Natural killer cell treated with Interleukin-12 subunit alpha and Interleukin-12 subunit beta and Interleukin-15 and Interleukin-18, amount 100 ng/mL, for 72 hours (primary cell): ENCODE data around the gene MIPOL1. TPM values are rescaled to one million over a fixed set of nuclear protein-coding genes. Genes with fewer than 3 reads are reported as not detected.

ENCODE experiments used
- ATAC-seq, 2 donors: fragments of 150-1000 bp; cut with Tn5 transposase in 1 of 2; sonication (Bioruptor Pico), chemical (Tn5 transposase) in 1 of 2; 2 replicates each; pipeline ENCODE4 v1.10.0; 2021
- DNase-seq: peaks from one replicate; pipeline ENCODE4 v3.0.0; 2022; ENCODE audit warnings: low spot score
- H3K27ac Mint-ChIP-seq, 2 donors: 1 replicate in 1 of 2; 2 replicates in 1 of 2; pipeline ENCODE4 v1.8.0; 2022; ENCODE audit warnings: mixed read lengths in 2 of 2, mild to moderate bottlenecking in 1 of 2, moderate library complexity in 1 of 2
- H3K27me3 Mint-ChIP-seq, 2 donors: 1 replicate in 1 of 2; 2 replicates in 1 of 2; pipeline ENCODE4 v1.8.0; 2022; ENCODE audit warnings: mixed read lengths in 2 of 2
- H3K36me3 Mint-ChIP-seq: one replicate; pipeline ENCODE4 v1.8.0; 2022; ENCODE audit warnings: mixed read lengths
- H3K4me1 Mint-ChIP-seq, 2 donors: 1 replicate in 1 of 2; 2 replicates in 1 of 2; pipeline ENCODE4 v1.8.0; 2022; ENCODE audit warnings: low read depth in 2 of 2, mixed read lengths in 2 of 2, mild to moderate bottlenecking in 1 of 2
- H3K4me3 Mint-ChIP-seq: one replicate; pipeline ENCODE4 v1.8.0; 2022; ENCODE audit warnings: mixed read lengths
- H3K9me3 Mint-ChIP-seq: 2 replicates; pipeline ENCODE4 v1.8.0; 2022; ENCODE audit warnings: mixed read lengths
- total RNA-seq, 2 donors: library from RNA; stranded (reverse); gene quantifications; one replicate each; pipeline ENCODE4 v1.2.3, GENCODE V29; 2022

MIPOL1 gene
- total RNA-seq, 2 donors from 2014 or later, result not detected

DNA sequence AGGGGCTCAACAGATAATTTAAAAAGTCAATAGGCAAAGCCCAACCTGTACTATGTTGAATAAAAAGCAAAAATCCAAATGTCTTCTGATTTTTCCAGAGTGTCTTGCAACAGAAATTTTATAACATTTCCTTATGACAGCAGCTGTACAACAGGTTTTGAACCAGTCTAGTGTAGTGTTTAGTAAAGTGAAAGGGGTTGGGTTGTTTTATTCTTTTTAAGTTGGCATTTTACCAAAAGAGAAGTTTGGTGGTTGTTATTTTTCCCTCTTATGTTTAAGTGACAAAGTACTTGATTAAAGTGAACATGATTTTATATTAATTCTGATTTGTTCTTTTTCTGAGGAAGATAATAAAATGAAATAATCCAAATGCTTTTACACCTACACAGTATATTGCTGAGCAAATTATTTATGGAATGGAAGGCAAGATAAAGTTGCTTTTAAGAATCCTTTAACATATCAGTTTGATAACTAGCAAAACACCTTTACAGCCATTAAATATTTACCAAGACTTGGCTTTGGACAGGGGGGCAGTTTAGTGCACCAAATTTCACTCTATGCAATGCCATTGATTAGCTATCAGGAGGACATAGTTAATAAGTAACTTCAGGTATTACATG is 268.4 kb downstream of the MIPOL1 start:
- ATAC-seq (no peak), DNase-seq (no peak)
- no peaks in the 10 kb centered on the region for H3K4me1 Mint-ChIP-seq
- peaks cover 11% of the 10 kb centered on the region for H3K36me3 Mint-ChIP-seq
- no peaks in the 10 kb centered on the region for H3K27me3 Mint-ChIP-seq
- H3K4me3 Mint-ChIP-seq, result no peak overlapping the region
- peaks cover 27% of the 10 kb centered on the region for H3K9me3 Mint-ChIP-seq
- no peak overlapping the region for H3K27ac Mint-ChIP-seq

- Mint-ChIP-seq H3K4me3 (no peak overlapping the region), H3K27me3 (no peaks in the 10 kb centered on the region), H3K4me1 (no peaks in the 10 kb centered on the region), H3K9me3 (peaks cover 23% of the 10 kb centered on the region), H3K27ac (no peak overlapping the region), H3K36me3 (peaks cover 11% of the 10 kb centered on the region)
- no peak for ATAC-seq
- DNase-seq, result no peak
Observed at GRCh38 chr14:37466623-37467088, 268.9 kb downstream of the MIPOL1 start.

GRCh38 chr14:37469650-37470049 is 271.9 kb downstream of the MIPOL1 start:
- H3K4me1 Mint-ChIP-seq, result no peaks in the 10 kb centered on the region
- no peak for DNase-seq
- H3K27me3 Mint-ChIP-seq, result no peaks in the 10 kb centered on the region
- no peak overlapping the region for H3K4me3 Mint-ChIP-seq
- peaks cover 7% of the 10 kb centered on the region for H3K36me3 Mint-ChIP-seq
- H3K27ac Mint-ChIP-seq, result no peak overlapping the region
- H3K9me3 Mint-ChIP-seq, result peaks cover 17% of the 10 kb centered on the region
- no peak for ATAC-seq

DNA sequence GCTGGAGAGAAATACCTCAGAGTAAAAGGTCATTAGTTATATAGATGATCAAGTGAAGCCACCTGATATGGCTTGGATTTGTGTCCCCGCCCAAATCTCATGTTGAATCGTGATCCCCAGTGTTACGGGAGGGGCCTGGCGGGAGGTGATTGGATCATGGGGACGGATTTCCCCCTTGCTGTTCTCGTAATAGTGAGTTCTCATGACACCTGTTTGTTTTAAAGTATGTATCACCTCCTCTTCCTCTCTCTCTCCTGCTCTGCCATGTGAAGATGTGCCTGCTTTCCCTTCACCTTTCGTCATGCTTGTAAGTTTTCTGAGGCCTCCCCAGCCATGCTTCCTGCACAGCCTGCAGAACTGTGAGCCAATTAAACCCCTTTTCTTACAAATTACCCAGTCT is 272.5 kb downstream of the MIPOL1 start:
- Mint-ChIP-seq H3K36me3 (peaks cover 7% of the 10 kb centered on the region), H3K27ac (no peak overlapping the region), H3K9me3 (peaks cover 17% of the 10 kb centered on the region), H3K4me3 (no peak overlapping the region), H3K27me3 (no peaks in the 10 kb centered on the region), H3K4me1 (no peaks in the 10 kb centered on the region)
- DNase-seq (no peak), ATAC-seq (no peak)

GRCh38 chr14:37472906-37473305 is 275.2 kb downstream of the MIPOL1 start:
- Mint-ChIP-seq H3K9me3 (peaks cover 21% of the 10 kb centered on the region), H3K4me1 (no peaks in the 10 kb centered on the region), H3K4me3 (no peak overlapping the region), H3K27ac (no peak overlapping the region), H3K27me3 (no peaks in the 10 kb centered on the region), H3K36me3 (peaks cover 11% of the 10 kb centered on the region)
- DNase-seq (no peak), ATAC-seq (no peak)

- peaks cover 18% of the 10 kb centered on the region for H3K9me3 Mint-ChIP-seq
- H3K27ac Mint-ChIP-seq, result no peak overlapping the region
- no peak for ATAC-seq
- no peak for DNase-seq
- H3K4me1 Mint-ChIP-seq, result no peaks in the 10 kb centered on the region
- H3K36me3 Mint-ChIP-seq, result peaks cover 8% of the 10 kb centered on the region
- H3K27me3 Mint-ChIP-seq, result no peaks in the 10 kb centered on the region
- H3K4me3 Mint-ChIP-seq, result no peak overlapping the region
Observed at GRCh38 chr14:37474191-37474590, 276.5 kb downstream of the MIPOL1 start.

GRCh38 chr14:37480446-37481290 is 282.9 kb downstream of the MIPOL1 start:
- Mint-ChIP-seq H3K27me3 (no peaks in the 10 kb centered on the region), H3K4me3 (no peak overlapping the region), H3K27ac (no peak overlapping the region), H3K4me1 (no peaks in the 10 kb centered on the region), H3K36me3 (peaks cover 13% of the 10 kb centered on the region), H3K9me3 (peaks cover 20% of the 10 kb centered on the region)
- DNase-seq, result no peak
- ATAC-seq, result no peak

DNA sequence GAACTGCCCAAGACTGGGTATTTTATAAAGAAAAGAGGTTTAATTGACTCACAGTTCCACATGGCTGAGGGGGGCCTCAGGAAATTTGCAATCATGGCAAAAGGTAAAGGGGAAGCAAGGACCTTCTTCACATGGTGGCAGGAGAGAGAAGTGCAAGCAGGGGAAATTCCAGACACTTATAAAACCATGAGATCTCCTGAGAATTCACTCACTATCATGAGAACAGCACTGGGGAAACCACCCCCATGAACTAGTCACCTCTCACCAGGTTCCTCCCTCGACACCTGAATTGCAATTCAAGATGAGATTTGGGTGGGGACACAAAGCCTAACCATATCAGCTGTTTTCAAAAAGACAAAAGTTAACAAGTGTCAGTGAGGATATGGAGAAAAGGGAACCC is 284.7 kb downstream of the MIPOL1 start:
- DNase-seq, result no peak
- H3K9me3 Mint-ChIP-seq, result peaks cover 24% of the 10 kb centered on the region
- H3K4me3 Mint-ChIP-seq, result no peak overlapping the region
- no peak overlapping the region for H3K27ac Mint-ChIP-seq
- peaks cover 11% of the 10 kb centered on the region for H3K36me3 Mint-ChIP-seq
- no peak for ATAC-seq
- H3K27me3 Mint-ChIP-seq, result no peaks in the 10 kb centered on the region
- no peaks in the 10 kb centered on the region for H3K4me1 Mint-ChIP-seq

GRCh38 chr14:37483672-37484071 is 285.9 kb downstream of the MIPOL1 start:
- Mint-ChIP-seq H3K9me3 (peaks cover 29% of the 10 kb centered on the region), H3K27ac (no peak overlapping the region), H3K27me3 (no peaks in the 10 kb centered on the region)

GRCh38 chr14:37490607-37491006 is 292.9 kb downstream of the MIPOL1 start:
- no peak for ATAC-seq
- no peak for DNase-seq
- Mint-ChIP-seq H3K4me1 (no peaks in the 10 kb centered on the region), H3K27ac (no peak overlapping the region), H3K36me3 (peaks cover 12% of the 10 kb centered on the region), H3K4me3 (no peak overlapping the region), H3K9me3 (peaks cover 22% of the 10 kb centered on the region), H3K27me3 (no peaks in the 10 kb centered on the region)

More at GRCh38 chr14:37483672-37484071, 285.9 kb downstream of the MIPOL1 start:
- Mint-ChIP-seq H3K36me3 (peaks cover 15% of the 10 kb centered on the region), H3K4me1 (no peaks in the 10 kb centered on the region), H3K4me3 (no peak overlapping the region)
- DNase-seq (no peak), ATAC-seq (no peak)

DNA sequence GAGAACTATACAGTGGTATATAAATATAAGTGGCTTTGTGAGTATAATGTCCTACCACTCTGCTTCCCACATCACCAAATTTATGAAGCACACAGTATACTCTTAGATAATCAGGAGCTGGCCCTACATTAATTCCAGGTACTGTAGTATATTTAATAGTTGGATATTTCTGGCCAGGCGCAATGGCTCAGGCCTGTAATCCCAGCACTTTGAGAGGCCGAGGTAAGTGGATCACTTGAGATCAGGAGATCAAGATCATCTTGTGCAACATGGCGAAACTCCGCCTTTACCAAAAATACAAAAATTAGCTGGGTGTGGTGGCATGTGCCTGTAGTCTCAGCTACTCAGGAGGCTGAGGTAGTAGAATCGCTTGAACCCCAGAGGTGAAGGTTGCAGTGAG is 293.3 kb downstream of the MIPOL1 start:
- ATAC-seq, result no peak
- H3K9me3 Mint-ChIP-seq, result peaks cover 22% of the 10 kb centered on the region
- H3K4me3 Mint-ChIP-seq, result no peak overlapping the region

GRCh38 chr14:37493606-37494005 is 295.9 kb downstream of the MIPOL1 start:
- no peak overlapping the region for H3K4me3 Mint-ChIP-seq

More for the DNA sequence above, 293.3 kb downstream of the MIPOL1 start:
- no peak for DNase-seq
- H3K4me1 Mint-ChIP-seq, result no peaks in the 10 kb centered on the region
- H3K36me3 Mint-ChIP-seq, result peaks cover 12% of the 10 kb centered on the region
- H3K27me3 Mint-ChIP-seq, result no peaks in the 10 kb centered on the region
- no peak overlapping the region for H3K27ac Mint-ChIP-seq

DNA sequence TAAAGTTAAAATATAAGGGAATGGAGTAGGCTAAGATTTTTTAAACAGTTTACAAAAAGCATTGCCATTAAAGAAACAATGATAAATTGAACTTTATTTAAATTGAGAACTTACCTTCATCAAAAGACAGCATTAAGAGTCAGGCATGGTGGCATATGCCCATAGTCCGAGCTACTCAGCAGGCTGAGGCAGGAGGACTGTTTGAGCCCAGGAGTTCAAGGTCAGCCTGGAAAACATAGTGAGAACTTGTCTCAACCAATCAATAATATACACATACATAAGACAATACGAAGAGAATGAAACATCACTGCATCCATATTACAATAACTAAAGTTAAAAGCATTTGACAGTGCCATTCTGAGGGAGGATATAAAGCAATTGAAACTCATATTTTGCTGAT is 299.7 kb downstream of the MIPOL1 start:
- no peaks in the 10 kb centered on the region for H3K27me3 Mint-ChIP-seq
- H3K9me3 Mint-ChIP-seq, result peaks cover 7% of the 10 kb centered on the region
- H3K27ac Mint-ChIP-seq, result no peak overlapping the region

More at GRCh38 chr14:37493606-37494005, 295.9 kb downstream of the MIPOL1 start:
- DNase-seq (no peak), ATAC-seq (no peak)
- Mint-ChIP-seq H3K4me1 (no peaks in the 10 kb centered on the region), H3K27me3 (no peaks in the 10 kb centered on the region), H3K36me3 (peaks cover 4% of the 10 kb centered on the region), H3K27ac (no peak overlapping the region), H3K9me3 (peaks cover 13% of the 10 kb centered on the region)

DNA sequence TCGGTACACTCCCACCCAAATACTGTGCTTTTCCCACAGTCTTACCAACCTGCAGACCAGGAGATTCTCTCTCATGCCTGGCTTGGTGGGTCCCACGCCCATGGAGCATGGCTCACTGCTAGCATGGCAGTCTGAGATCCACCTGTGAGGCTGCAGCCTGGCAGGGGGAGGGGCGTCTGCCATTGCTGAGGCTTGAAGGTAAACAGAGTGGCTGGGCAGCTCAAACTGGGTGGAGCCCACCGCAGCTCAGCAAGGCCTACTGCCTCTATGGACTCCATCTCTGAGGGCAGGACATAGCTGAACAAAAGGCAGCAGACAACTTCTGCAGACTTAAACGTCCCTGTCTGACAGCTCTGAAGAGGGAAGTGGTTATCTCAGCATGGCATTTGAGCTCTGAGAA is 304.1 kb downstream of the MIPOL1 start:
- peaks cover 10% of the 10 kb centered on the region for H3K36me3 Mint-ChIP-seq
- DNase-seq (no peak), ATAC-seq (no peak)
- H3K27ac Mint-ChIP-seq, result no peak overlapping the region
- no peak overlapping the region for H3K4me3 Mint-ChIP-seq
- H3K9me3 Mint-ChIP-seq, result peaks cover 19% of the 10 kb centered on the region
- no peaks in the 10 kb centered on the region for H3K27me3 Mint-ChIP-seq
- no peaks in the 10 kb centered on the region for H3K4me1 Mint-ChIP-seq

More for the DNA sequence above, 299.7 kb downstream of the MIPOL1 start:
- ATAC-seq, result no peak
- Mint-ChIP-seq H3K4me3 (no peak overlapping the region), H3K36me3 (peaks cover under 1% of the 10 kb centered on the region), H3K4me1 (no peaks in the 10 kb centered on the region)
- no peak for DNase-seq
